HG03439 (cell line): ENCODE measurements around the gene ITM2C.

Source experiments
- ATAC-seq: cut with Tn5 transposase; IDR thresholded peaks from one replicate; pipeline ENCODE4 v1.9.1; 2021; ENCODE audit warnings: mild to moderate bottlenecking, moderate library complexity; ENCODE audit not compliant: unreplicated experiment

The ITM2C gene

DNA sequence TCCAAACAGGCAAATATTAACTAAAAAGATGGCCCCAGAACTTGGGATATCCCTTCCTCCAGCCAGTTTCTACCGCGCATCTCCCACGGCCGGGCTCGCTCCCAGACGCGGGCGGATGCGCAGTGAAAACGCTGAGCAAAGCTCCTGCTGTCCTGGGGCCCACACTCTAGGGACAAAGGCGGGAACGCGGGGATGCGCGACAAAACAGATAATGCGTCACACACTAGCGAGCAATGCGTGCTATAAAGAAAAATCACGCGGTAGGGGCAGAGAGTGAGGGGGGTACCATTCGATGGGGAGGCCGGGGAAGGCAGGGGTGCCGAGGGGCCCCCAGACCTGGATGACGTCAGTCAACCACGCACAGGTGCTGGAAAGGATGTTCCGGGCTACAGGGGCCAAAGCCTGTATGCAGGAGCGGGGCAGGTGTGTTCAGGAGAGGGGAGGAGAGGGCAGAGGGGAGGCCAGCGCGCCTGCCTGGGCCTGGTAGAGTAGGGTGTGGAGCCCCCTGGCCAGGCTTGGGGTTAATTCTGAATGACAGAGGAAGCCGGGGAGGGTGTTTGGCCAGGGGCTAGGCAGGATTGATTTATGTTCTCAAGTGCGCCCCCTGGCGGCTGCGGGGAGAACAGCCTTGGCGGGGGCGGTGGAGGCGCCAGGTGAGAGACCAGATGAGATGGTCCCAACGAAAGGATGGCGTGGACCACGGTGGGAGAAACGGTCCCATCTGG lies 14.9 kb upstream of the ITM2C start:
- ATAC-seq, result peak; percentile 55

DNA sequence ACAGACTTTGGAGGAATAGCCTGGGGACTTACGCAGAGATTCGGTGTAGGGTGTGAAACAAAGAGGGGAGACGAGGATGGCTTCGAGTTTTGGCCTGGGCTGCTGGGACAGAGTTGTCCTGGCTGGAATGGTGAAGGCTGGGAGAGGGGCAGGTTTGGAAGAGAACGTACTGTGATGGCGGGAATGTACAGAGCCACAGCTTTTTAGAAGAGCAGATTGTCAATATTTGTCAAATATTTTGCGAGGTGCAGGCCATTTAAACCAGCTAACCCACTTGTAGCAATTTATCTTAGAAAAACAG lies 14.4 kb upstream of the ITM2C start:
- no peak for ATAC-seq

DNA sequence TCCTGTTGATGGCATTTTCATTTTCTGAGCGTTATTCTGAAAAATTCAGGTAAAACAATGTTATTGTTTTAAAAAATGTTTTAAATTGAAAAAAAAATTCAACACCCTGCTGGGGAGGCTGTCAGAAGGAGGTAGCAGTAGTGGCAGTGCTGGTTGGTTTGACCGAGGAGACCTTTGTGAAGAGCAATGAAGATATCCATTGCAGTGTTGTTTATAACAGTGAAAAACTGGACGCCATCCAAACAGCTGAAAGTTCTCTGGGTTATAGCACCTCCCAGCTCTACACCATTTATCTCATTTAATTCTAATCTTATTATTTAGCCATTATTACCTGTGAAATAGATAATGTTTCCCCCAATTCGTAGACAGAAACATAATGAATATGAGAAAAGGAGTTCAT lies 12.6 kb upstream of the ITM2C start:
- ATAC-seq, result no peak

DNA sequence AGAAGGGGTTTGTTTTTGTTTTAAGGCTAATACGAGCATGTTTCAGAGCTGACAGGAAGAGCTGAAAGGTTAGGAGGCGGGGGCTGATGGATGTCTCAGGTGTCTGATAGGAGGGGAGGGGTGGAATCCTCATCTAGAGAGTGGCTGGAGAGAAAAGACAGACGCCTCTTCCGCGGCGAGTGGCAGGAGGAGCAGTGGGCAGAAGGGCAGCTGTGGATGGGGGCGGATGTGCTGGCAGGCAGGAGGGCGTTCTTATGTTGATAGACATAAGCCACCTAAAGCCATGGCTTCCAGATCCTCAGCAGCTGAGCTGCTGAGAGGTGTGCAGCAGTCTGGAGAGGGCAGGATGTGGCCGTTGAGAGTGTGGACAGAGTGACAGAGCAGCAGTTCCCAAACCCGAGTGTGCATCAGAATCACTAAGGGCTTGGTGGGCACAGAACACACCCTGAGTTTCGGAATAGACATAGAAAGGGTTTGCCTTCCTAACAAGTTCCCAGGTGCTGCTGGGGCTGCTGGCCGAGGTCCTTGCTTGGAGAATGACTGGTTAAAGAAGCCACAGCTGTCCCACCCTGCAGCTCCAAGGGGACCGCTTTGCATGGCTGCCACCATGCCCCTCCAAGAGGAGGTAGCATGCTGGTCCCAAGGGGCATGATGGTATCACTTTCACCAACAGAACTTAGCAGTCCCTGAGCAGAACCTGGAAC lies 3.0 kb upstream of the ITM2C start:
- no peak for ATAC-seq

DNA sequence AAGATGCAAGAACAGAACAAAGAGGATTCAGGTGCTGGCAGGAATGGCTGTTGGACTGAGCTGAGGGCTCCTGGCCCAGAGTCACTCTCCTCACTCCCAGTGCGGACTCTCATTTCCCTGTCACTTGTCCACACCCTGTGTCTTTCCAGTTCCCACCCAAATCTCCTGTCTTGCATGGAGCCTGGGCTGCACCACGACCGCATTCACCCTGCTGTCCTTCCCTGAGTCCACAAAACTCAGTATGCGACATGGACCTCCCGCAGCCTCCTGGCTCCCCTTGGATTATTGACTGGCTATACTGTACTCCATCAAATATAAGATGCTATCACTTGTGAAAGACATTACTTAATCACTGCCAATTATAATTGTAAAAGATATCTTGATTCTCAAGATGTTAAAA lies 2.5 kb upstream of the ITM2C start:
- ATAC-seq, result no peak

DNA sequence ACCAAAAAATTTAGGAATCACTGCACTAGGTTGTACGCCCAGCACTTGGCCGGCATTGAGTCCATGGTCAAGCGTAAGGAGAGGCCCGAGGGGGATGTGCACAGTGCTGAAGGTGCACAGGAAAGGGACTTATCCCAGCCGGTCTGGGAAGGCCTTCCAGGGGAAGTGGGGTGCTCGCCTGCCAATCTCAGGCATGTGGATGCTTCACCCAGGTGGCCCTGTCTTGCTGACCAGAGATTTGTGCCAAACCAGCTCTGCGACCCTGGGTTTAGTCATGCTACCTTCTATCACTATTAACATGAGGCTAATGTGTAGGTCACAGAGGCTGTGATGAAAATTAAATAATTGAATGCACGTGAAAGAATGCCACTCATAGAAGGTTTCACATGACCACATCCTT lies 1.7 kb upstream of the ITM2C start:
- ATAC-seq, result no peak

DNA sequence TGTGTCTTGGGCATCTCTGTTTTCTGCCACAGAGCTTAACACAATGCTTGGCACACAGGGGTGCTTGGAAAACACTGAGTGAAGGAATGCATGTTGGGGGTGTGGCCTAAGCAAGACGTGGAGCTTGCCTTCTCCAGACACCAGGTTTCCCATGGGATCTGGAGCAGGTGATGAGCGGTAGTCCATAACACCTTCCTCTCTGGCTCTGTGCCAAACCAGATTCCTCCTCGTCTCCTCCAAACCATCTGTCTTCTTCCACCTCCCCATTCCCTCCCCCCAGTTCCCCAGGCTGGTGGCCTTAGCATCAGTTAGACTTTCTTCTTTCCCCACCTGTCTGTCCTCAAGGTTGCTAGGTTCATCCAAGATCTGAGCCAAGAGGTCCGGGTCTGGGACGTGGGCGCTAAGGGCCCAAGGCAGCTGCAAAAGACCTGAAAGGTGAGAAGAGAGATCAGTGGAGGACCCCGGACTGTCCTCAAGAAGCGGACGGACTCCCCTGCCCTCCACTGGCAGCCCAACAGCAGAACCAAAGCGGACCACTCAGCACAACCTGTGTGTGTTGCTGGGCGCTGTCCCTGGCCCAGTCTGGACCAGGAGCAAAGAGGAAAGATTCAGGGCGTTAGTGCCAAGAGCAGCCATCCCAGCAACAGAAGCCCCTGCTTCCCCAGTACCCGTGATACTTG lies 1.2 kb upstream of the ITM2C start:
- ATAC-seq, result no peak

DNA sequence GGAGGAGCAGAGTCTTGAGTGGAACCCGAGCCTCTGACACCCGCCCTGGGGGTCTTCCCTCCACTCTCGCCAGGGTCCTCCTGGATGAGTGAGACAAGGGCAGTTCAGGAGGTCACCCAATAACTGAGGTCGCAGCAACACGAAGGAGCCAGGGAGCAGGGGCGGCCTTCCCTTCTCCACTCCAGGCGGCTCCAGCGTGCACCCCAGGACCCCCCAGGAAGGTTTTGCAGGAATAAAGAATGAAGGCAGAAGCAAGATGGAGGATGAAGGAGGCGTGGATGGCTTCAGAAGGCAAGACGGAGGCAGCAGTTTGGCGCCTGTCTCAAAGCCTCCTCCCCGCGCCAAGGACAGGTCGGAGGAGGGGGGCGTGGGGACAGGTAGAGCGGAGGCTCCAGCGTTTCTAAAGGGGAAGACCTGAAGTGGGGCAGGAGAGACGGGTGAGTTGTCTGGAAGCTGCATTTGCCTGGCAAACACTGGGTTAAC lies 579 bp upstream of the ITM2C start:
- ATAC-seq, result no peak

DNA sequence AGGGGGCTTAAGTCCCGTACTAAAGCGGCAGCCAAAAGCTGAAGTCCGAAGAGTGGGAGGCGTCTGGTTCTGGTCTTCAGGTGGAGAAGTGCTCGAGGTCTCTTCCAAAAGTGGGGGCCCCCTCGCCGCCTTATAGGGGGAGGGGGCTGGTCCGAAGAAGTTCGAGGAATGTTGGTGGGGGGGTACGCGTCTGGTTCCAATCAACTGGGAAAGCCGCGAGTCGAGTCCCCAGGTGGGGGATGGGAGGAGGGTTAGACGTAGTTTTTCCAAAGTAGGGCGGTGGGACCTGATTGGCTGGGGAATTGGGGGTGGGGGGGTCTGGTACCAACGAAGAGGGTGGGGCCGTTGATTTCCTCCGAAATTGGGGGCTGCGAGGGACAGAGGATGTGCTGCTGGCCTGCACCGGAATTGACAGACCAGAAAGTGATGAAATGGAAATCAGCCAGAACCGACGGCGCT lies 594 bp downstream of the ITM2C start:
- no peak for ATAC-seq

DNA sequence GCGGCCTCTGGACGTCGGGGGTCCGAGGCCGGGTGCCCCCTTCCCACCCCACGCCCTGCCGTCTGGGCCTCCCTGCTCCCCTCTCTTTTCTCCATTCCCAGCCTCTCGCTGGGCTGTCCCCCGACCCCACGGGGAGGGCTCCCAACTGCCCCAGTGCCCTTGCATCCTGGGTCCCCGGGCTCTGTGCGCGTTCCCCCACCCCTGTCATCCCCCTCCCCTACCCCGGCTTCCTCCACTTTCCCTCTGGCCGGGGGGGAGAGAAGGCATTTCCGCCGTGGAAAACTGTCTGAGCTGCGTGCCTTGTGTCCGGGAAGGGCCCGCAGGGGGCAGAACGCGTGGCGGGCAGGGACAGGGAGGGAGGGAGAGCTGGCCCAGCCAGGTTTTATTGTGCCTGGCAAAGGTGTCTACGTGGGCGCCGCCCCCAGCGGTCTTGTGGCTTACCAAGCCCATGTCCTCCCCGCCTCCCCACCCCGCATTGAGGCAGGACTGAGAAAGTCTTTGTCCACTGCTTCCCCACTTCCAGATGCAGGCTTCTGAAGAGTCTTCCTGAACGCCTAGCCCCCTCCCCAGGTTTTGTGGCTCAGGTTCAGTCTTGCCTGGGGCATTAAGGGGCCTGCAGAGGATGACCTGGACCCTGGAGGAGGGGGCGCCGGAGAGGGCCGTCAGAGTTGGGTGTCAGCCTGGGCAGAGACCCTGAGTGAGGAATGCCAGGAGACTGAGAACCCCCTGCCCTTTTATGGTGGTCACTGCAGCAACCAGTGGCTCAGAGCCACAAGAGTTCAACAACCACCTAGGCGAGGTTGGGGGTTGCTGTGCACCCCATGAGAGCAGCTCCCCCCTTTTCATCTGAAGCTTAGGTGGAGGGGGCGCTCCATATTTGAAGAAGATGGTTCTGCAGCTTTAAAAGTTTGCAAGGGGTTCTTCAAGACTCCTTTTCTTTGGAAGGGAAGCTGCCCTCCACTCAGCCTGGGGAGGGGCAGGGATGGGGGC lies 1.3 kb downstream of the ITM2C start:
- ATAC-seq, result no peak

DNA sequence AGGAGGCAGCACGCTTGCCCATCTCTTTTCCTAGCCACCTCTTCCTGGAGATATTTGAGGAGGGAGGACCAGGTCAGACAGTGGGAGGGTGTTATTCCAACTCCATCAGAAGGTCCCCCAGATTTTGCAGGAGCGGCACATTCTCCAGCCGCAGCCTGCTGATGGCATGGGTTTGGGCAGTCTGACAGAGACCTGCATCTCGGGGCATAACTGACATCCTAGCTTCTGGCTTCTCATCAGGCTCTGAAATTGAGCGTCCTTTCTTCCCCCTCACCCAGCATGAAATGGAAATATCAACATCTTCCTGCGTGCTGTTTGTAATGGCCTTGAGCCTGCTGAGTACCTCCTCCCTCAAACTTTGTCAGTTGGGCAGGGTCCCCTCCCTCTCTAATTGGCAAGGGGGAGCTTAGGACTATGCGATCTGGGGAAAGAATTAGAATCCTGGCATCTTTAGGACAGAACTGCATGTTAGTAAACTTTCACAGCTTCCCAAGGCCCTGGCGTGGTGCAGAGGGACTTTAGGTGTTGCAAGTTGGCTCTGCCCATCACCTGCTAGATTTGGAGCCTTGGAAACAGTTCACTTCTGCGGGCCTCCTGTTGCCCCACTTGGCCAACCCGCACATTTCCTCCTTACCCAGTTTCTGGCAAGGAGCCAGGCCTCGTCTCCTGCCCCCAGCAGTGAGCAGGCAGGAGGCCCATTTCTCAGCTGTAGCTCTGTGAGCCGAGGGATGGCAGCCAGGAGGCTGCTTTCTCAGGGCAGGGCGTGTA lies 2.2 kb downstream of the ITM2C start:
- ATAC-seq, result no peak

DNA sequence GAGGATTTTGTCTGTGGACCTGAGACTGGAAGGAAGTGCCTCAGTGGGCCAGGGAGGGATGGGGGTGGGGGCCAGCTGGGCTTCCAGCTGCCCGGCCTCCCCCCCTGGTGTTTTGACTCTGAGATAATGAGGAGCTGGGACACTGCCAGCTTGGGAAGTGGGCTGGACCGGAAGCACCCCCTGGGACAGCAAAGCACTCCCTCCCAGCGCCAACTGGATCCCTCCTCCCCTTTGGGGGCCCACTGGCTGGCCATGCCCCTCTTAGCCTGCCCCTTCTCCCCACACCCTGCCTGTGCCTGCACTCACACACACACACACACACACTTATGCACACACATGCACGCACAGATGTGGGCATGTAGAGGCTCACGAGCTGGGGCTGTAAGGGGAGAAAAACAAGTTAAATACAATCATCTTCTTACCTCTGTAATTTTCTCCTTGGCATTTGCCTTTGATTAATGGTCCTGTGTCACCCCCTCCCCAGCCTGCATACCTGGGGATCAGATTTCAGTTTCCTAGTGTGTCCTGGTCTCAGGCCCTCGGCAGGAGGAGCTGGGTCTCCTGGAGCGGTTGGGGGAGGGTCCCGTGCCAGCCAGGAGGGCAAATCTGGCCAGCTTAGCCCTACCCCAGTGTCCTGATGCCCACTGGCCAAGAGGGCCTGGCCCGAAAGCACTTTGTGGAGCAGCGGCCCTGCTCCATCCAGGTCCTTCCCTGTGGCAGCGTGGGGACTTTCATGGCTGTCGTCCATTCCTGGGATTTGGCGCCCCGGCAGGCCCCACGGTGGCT lies 3.6 kb downstream of the ITM2C start:
- ATAC-seq, result no peak

DNA sequence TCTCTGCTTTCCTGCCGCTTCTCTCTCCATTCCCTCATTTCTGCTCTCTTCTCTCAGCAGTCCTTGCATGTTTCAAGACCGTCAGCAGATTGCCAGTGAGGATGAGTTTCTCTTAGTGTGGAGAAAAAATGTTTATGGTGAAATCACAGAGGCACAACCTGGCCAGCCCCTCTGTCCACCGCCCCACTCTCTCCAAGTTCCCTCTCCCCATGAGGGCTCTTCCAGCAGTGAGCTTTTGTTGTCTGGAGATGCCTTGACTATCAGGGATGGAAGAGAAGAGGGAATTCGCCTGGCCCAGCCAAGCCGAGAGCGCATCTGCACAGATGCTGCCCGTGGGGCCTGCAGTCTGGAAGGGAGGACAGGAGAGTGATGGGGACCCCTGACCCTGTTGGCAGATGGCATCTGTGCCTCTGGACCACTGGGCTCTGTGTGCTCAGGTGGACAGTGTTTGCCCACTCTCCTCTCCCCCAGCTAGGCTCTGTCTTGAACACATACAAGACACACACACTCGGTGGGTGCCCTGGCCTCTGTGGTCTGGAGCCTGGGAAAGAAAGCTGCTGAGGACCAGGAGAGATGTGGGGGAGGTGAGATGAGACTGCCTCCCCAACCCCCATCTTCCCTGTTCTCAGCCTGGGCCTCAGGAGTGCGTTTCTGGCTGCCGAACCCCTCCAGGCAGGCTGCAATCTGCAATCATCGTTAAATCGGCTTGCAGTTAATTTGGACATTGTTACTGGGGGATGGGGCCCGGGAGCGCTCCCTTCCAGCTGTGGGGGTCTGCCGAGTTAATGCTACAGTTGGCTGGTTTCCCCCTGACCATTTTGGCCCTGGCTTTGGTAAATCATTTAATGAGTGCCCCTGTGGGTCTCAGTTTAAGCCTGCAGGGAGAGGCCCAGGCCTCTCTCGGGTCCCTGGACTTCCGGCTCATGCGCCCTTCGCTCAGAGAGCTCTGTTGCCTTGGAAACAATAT lies 4.5 kb downstream of the ITM2C start:
- ATAC-seq, result no peak

DNA sequence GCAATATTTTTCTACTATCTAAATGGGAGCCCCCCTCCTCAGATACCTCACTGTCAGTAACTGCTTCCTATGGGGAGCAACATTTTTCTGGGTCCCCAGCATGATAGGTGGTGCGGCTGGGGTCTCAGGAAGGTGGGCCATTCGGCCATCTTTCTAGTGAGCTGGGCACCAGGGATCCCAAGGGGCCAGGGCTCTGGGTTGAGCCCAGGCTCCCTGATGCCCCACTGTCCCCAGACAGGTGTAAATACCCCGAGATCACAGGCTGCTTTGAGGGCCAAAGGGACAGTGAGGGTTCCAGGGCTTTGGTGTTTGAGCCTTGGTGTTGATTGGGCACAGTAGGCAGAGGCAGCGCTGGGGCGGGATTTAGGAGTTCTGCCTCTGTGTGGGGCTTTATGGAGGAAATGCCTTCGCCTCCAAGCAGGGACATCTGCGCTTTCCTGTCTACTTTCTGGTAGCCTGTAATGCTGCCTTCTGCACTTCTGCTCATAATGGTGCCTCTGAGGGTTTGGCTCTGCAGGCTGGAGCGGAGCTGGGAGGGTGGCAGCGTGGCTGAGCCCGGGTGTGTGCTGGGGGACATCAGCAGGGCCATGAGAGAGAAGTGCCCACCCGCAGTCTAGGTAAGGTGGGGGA lies 5.3 kb downstream of the ITM2C start:
- no peak for ATAC-seq

DNA sequence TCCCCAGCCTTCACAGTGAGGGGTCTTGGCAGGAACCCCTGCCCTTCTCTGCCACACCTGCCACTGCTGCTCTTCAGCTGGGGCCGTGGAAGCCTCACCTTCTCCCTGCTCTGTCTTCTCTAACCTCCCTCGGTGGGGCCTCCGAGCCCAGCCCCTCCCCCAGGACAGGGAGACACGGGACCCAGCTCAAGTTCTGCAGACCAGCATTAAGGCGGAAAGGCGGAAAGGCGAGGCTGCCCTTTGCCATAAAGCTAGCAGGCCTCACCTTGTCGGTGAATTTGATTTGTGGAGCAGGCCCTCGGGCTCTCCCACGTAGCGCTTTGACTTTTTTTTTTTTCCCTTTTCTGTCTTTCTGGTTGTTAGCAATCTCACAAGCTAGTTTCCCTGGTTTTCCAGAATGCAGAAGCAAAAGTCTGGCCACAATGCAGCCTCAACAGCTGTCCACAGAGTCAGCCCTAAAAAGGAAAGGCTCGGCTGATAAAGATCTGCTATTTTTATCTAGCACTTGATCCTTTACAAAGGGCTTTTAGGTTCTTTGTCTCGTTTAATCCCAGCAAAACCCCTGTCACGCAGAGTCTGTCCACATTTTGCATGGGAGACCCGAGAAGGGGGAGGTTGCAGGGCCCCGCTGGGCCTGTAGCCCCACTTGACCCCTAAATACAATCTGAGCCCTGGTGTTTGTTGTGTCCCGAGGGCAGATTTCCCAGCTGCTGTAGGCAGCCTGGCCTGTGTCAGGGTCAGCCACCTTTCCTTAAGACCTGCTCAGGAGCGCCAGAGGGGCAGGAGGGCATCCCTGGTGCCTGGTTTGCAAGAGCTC lies 6.0 kb downstream of the ITM2C start:
- ATAC-seq, result no peak

DNA sequence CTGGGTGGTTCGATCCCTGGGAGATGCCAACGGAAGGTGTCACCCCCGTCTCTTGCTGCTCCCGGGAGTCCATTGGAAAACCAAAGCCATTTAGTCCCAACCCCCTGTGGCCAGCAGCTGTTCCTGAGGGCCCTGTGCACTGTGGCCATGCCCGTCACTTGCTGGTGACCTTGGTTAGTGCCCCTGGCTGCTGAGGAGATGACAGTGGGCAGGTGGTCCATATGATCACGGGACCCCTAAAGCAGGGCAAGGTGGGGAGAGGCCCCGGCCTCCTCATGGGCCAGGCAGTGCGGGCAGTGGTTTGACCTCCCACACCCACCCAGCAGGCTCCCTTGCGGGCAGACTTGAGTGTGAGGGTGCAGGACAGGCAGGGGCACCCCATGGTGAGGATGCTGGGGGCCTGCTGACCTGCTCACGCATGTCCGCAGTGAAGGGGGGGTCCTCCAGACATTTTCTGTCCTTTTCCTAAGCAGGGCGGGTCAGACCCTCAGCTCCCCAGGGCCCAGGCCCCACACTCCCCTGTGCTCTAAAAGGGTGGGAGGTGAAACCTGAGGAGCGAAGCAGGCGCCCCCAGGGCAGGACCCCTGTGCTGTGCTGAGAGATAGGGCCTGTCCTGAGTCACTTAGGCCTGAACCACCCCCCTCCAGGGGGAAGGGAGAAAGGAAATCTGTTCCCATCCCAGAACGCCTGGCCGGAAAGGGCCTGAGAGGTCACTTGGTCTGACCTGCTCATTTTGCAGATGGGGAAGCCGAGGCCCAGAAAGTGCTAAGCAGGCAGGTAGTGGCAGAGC lies 6.8 kb downstream of the ITM2C start:
- ATAC-seq, result no peak
